Measurements from ENCODE around the gene REEP1. TPM values are rescaled to one million over a fixed set of nuclear protein-coding genes. Genes with fewer than 3 reads are reported as not detected.

Gene REEP1
- total and polyA plus RNA-seq, 9 of the 15 experiments (the other 6 are each of a cell fraction or from before 2014, with no cell fraction given) = 0.11 to 0.67 (median 0.13) TPM

DNA sequence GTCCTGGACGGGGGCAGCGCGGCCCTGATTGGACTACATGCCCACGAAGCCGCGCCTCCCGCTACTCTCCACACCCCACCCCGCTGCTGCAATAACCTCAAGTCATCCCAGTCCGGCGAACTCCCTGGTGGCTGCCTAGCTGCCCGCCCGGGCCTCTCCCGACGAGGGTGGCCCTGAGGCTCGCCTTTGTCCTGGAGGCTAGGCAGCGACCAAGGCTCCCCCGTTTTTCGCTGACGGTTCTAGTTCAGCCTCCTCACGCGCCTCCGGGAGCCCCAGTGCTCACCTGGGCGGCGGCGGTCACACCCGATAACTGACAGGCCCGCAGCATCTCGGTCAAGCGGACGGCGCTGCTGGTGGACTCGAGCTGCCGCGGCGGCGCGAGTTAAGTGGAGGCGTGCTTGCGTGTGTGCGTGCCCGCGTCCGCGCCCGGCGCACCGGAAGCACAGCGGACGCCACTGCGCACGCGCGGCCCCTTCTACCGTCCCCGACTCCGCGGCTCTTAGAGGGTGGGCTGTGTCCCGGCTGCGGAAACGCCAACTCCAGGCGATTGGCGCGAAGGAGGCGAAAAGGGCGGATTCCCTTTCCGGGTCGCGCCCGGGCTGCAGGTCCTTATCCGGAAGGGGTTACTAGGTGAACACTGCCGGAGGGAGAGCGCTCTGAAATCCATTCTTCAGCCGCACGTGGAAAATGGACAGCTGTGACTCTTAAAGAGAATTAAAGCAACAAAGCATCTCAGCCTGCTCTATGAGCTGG is 142.2 kb downstream of the REEP1 start, which contains the start of gene IMMT (continued):
- TF ChIP-seq HMGXB4 (CRISPR knock-in tag; IDR thresholded peaks at IDR 0.05) = no peak; the same call in 1 of the 2 replicates
- TF ChIP-seq TCF7 (IDR thresholded peaks at IDR 0.05; ENCODE audit: borderline replicate concordance) = no peak
- no peak for TF ChIP-seq ZNF277 (CRISPR knock-in tag; IDR thresholded peaks at IDR 0.05; ENCODE audit: borderline replicate concordance)
- peak; percentile 35 for TF ChIP-seq HMGN3 (IDR thresholded peaks at IDR 0.05; ENCODE audit: borderline replicate concordance, extremely low read depth, insufficient read length, low read depth, low read length)
- no peak for TF ChIP-seq ZNF41 (CRISPR knock-in tag; conservative IDR thresholded peaks at IDR 0.05)
- TF ChIP-seq ZNF785 (CRISPR knock-in tag; IDR thresholded peaks at IDR 0.05) = no peak
- TF ChIP-seq, protein P1, sequence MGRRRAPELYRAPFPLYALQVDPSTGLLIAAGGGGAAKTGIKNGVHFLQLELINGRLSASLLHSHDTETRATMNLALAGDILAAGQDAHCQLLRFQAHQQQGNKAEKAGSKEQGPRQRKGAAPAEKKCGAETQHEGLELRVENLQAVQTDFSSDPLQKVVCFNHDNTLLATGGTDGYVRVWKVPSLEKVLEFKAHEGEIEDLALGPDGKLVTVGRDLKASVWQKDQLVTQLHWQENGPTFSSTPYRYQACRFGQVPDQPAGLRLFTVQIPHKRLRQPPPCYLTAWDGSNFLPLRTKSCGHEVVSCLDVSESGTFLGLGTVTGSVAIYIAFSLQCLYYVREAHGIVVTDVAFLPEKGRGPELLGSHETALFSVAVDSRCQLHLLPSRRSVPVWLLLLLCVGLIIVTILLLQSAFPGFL (CRISPR knock-in tag; IDR thresholded peaks at IDR 0.05) = 0 out of 2 replicates have a peak, but pooled peaks have one; percentile 53
- TF ChIP-seq CEBPZ (IDR thresholded peaks at IDR 0.05; ENCODE audit: borderline replicate concordance, low read depth, low read length) = no peak
- TF ChIP-seq KDM1A (IDR thresholded peaks at IDR 0.05) = no peak; a peak in 1 of 4 replicates
- no peak for TF ChIP-seq MCM3 (IDR thresholded peaks at IDR 0.05)
- TF ChIP-seq BACH1 (tag; IDR thresholded peaks at IDR 0.05) = no peak
- no peak for TF ChIP-seq MTA2 (IDR thresholded peaks at IDR 0.05; ENCODE audit: low read depth)
- peak; percentile 99 for TF ChIP-seq POLR2G (IDR thresholded peaks at IDR 0.05; ENCODE audit: low read depth, low read length)
- TF ChIP-seq ZNF764 (CRISPR knock-in tag; IDR thresholded peaks at IDR 0.05; ENCODE audit: low read depth) = no peak
- no peak for TF ChIP-seq U2AF2 (optimal IDR thresholded peaks at IDR 0.05; ENCODE audit: low read depth, low read length)
- TF ChIP-seq SAP30 (IDR thresholded peaks at IDR 0.05; ENCODE audit: borderline replicate concordance, insufficient read depth, low read depth, low read length, poor library complexity, severe bottlenecking) = no peak
- TF ChIP-seq BRCA1 (IDR thresholded peaks at IDR 0.05) = no peak
- no peak for TF ChIP-seq BRCA1 (CRISPR knock-in tag; IDR thresholded peaks at IDR 0.05)
- TF ChIP-seq FOXO4 (CRISPR knock-in tag; IDR thresholded peaks at IDR 0.05) = 0 out of 2 replicates have a peak, but pooled peaks have one; percentile 42
